Glomerular visceral epithelial cell (primary cell): ENCODE data around the gene ABCA2.

Source experiments
- DNase-seq: peaks from one replicate; pipeline ENCODE4 v3.0.0-alpha.2; 2016; ENCODE audit errors: extremely low spot score

The ABCA2 gene

DNA sequence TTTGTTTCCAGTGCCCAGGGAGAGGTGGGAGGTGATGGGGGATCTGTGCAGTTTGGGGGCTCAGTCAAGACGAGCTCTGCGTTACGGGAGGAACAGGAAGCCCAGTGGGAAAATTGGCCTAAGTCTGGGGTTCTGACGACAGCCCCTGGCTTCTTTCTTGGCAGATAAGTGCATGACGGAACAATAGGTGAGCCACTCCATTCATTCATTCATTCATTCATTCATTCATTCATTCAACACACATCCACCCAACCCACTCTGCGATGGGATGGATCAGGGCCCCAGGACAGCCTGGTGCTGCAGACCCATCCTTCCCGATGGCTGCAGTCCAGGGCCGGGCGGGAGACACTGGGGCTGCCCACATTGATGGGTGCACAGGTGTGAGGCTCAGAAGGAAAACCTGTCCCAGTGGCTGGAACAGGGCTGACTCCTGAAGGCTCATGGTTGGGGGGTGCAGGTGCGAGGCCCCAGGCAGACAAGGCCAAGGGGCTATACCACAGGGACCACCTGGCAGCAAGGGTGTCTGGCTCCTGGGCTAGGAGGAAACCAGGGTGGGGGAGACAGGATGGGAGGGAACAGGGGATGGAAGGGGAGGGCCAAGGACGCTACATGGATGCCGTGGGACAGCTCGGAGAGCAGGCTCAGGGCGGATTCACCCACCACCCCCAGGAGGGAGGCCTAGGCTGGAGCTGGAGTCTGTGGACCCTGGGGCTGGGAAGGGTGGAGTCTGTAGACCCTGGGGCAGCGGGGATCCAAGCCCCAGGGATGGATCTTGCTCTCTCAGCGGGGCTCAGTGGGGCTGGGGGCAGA is 47.2 kb downstream of the ABCA2 start:
- no peak for DNase-seq

DNA sequence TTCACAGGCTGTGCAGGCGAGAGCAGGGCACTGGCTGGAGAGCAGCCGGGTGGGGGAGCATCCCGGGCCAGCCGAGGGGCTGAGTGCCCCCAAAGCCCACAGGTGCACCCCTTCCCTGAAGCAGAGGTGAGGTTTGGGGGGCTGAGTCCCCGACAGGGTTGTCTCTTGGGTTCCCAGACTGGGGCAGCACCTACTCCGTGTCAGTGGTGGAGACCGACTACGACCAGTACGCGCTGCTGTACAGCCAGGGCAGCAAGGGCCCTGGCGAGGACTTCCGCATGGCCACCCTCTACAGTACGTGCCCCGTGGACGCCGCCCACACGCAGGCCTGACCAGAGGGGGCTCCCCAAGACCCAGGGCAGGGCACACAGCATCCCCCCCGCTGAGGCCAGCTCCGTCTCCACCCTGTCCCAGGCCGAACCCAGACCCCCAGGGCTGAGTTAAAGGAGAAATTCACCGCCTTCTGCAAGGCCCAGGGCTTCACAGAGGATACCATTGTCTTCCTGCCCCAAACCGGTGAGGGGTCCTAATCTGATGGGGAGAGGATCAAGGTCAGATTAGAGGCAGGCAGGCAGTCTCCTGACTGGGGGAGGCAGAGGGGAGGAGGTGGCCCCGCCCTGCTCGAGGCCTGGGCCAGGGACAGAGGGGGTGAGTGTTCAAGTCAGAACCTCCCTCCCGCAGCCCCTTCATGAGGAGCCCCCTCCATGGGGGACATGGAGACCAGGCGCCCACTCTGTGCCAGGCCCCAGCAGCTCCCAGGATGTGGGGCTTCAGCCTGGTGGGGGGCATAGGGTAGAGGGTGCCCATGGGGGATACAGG is 48.1 kb downstream of the ABCA2 start:
- DNase-seq: no peak

DNA sequence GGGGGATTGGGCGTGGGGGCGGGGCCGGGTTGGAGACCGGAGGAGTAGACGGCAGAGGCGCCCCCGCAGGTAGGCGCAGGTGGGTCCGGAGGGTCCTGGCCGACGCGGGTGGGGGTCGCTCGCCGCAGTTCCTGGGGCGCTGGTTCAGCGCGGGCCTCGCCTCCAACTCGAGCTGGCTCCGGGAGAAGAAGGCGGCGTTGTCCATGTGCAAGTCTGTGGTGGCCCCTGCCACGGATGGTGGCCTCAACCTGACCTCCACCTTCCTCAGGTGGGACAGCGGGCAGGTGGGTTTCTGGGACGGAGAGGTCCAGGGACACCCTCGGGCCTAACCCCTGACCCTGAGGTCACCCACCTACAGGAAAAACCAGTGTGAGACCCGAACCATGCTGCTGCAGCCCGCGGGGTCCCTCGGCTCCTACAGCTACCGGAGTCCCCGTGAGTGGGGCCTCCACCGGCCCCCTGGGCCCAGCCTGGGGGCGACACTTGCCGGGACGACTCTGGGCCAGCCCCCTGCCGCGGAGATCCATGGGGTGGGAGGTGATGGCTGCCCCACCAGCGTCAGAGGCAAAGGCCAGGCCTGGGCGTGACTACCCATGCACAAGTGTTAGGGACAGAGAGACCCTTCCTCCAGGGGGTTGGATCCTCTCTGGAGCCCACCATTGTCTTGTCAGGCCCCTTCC is 49.0 kb downstream of the ABCA2 start:
- DNase-seq: no peak

DNA sequence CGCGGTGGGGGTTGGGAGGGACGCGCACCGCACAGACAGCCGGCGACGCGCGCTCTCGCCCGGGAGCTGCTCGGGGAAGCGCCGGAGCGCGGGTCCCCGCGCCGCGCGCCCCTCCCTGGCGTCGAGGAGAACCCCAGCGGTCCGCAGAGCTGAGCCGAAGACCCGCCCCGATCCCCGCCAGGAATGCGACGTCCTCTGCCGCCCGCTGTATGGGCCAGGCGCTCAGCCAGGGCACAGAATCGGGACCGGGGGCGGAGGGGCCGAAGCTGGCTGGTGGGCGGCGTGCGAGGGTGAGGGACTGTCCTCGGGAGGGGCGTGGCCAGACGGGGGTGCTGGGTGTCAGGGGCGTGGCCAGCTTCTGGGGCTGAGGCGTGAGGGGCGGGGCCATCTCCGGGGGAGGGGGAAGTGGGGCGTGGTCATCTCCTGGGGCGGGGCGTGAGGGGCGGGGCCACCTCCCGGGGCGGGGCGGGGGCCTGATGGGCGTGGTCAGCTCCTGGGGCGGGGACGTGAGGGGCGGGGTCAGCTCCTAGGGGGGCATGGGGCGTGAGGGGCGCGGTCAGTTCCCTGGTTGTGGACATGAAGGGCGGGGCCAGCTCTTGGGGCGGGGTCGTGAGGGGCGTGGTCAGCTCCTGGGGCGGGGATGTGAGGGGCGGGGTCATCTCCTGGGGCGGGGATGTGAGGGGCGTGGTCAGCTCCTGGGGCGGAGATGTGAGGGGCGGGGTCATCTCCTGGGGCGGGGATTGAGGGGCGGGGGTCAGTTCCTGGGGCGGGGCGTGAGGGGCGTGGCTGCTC is 49.8 kb downstream of the ABCA2 start:
- DNase-seq: peak; percentile 44

DNA sequence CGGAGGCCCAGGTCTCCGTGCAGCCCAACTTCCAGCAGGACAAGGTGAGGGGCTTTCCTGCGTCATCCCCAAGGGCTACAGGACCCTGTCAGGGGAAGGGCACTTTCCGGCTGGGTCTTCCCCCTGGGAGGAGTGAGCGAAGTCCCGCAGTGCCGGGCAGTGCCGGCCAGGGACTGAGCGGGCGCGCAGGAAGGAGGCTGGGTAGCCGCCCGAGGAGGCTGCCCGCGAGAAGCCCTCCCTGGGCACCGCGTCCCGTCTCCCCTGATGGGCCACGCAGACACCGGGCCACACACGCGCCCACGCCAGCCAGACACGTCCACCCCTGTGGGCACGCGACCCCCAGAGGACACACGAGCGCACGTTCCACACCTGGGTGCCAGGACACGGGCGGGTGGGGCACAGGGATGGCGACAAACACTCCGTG is 50.4 kb downstream of the ABCA2 start:
- no peak for DNase-seq

DNA sequence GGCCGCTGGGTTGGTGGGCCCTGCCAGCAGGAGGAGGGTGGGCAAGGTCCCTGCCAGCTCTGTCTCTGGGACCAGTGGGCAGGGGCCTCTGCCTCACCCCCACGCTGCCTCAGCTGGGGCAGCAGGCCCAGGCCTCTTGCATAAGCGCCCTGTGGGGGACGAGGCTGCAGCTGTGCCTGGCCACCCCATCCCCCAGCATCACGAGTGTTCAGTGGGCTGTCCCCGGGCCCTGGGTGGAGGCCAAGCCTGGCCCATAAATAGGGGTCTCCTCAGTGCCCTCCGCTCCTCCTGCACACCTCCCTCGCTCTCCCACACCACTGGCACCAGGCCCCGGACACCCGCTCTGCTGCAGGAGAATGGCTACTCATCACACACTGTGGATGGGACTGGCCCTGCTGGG is 50.8 kb downstream of the ABCA2 start, which contains the start of gene PTGDS:
TSS of gene PTGDS (plus strand) at position 282 of the 400 bp plus-strand sequence. CDS start at position 357, 75 bp downstream.
- no peak for DNase-seq

DNA sequence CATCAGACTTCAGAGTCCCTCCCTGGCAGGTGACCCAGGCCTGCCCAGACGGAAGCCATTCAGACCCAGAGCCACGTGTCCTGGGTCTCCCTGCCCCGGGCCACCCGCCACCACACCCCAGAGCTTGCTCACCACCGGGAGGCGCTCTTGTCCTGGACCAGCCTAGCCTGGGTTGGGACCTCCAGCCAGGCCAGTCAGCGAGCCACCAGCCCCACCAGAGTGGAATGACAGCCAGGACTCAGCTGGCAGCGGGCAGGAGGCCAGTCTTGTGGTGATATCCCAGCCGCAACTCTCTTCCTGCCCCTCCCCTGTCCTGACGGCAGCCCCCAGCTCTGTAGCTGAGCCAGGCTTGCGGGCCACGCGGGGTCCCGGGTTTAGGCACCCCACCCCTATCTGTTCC is 52.4 kb downstream of the ABCA2 start:
- DNase-seq: peak; percentile 49

DNA sequence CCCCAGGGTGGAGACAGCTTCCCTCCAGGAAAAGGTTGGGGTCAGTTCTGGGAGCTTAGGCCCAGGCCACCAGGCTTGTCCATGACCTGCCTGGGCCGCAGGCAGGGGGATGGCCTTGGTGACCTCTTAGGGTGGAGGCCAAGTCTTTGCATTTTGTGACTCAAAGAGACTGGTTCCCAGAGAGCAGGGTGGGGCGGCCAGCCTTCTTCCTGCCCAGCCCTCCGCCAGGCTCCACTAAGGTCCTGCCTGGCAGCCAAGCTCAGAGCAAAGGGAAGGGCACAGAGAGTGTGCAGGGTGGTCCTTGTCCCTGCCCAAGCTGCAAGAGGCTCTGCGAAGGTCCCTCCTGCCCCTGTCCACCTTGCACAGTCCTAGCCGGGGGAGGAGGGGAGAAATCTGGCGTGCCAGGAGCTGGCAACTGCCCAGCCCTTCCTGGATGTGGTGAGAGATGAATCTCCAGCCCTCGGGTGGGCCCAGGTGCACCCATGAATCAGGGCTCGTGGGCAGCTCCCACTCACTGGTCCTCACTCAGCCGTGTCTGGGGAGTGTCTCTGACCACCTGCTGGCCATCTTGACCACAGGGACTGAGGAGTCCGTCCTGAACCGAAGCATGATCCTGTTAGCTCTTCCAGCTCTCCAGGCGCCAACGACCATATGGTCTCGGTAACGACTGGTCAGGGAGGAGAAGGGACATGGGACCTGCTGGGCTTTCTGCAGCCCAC is 53.1 kb downstream of the ABCA2 start:
- DNase-seq: peak; percentile 76

DNA sequence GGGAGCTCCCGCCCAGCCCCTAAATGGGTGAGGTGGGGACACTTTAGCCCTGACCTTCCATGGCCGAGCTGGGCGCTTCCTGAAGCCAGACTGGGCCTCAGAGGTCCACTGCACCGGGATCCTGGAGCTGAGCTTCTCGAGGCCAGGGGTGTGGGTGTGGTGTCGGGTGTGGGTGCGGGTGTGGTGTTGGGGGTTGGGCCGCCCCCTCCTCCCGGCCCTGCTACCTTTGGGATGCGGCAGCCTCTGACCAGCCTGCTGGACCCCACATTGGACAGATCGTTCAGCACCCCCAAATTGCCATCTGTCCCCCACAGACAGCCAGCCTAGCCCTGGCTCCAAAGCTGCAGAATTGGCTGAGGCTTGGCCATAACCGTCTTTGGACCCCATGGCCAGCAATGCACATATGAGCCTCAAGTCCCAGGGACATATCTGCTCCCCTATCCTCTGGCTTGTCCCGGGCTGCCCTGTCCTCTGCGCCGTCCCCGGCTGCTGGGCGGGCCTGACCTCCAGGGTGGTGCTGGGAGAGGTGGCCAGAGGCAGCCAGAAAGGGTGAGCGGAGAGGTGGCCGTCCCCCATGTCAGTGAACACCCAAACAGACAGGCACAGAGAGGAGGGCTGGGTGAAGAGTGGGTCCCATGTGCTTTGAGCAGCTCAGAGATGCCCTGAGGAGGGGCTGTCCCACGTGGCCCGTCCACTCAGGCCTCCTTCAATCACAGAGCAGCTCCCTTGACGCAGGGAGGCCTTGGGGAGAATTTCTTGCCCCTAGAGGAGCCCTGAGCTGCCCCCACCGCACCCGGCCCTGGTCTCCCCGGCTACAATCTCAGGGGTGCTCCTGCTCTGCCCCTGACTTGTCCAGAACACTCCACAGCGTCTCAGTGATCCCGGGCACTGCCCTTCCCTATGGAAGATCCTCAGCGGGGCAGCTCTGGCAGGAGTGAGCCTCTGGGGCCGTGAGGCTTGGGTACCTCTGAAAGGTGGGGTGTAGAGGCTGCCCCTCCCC is 54.1 kb downstream of the ABCA2 start:
- no peak for DNase-seq

DNA sequence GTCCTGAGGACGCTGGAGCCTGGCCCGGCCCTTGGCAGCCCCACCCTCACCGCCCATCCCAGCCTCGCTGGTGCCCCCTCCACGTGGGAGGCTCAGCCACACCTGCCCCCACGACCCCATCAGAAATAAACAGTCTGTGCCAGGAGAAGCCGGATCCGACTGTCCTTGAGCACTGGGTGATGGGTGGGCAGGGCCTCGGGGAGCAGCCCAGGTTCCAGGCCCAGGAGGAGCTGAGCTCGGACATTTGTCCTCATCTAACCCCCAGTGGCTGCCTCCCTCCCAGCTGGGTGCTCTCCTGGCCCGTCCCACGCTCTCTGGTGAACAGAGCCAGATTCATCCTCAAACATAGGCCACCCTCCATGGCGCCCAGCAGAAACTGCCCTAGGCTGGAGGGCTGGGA is 55.3 kb downstream of the ABCA2 start:
- DNase-seq: no peak

DNA sequence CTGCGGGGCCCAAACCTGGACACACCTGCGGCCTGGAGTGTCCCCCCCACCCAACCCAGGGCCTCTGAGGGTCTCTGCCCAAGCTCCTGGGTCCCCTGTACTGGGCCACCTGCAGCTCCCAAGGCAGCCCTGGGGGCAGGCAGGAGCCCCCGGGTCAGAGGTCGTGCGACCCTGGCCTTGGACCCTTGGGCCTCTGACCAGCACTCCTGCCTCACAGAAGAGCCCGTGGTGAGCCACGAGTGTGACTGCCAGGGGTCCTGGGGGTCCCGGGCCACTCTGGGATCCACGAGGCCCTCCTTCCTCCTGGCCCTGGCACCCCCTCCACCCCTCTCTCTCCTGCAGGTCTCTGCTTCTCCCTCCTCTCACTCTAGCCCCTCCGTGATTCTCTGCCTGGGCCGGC is 55.7 kb downstream of the ABCA2 start:
- no peak for DNase-seq

DNA sequence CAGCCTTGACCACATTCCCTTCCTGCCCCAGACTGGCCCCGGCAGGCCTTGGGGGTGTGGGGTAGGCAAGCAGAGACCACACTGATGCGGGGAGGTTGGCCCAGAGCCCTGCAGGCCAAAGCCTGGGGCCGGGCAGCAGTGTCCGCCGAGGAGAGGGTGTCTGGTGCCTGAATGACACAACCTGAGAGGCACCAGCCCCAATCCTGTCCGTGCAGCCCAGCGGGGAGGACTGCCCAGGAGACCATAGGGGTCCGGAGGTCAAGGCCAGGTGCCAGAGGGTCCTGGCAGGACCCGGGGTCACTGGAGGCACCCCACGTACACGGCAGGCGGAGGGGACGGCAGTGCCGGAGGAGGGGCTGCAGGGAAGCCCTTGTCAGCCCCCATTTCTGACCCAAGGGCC is 56.3 kb downstream of the ABCA2 start:
- DNase-seq: no peak

DNA sequence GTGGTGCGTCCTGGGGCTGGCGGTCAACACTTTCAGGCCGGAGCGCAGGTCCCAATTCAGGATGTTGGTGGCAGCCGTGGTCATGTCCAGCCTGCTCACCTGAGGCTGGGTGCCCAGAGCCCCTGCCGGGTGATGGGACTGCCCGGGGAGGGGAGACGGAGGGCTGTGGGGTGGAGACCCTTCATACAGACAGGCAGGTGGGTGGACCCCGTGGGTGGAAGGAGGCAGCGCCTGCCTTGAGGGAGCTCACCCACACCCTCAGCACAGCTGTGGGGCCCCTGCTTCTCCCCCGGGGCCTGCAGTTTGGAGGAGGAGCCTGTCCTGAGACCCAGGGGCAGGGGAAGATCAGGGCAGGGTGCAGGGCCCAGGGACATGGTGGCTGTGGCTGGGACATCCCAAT is 57.7 kb downstream of the ABCA2 start:
- DNase-seq: no peak

DNA sequence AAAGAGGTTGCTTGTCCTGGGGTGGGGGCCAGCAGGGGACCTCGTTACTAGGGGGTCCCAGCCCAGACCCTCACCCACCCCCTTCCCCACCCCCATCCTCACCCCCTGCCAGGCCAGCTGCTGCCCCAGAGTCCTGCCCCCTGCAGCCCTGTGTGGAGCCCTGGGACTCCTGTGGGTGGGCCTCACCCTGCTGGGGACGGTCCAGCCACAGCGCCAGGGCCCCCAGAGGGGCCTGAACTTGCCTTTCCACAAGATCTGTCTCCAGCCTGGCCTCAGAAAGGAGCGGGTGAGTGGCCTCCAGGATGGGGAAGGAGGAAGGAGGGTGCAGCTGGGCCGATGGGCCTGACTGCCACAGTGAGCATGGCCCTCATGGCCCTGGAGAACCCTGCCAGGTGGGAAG is 58.3 kb downstream of the ABCA2 start:
- no peak for DNase-seq

DNA sequence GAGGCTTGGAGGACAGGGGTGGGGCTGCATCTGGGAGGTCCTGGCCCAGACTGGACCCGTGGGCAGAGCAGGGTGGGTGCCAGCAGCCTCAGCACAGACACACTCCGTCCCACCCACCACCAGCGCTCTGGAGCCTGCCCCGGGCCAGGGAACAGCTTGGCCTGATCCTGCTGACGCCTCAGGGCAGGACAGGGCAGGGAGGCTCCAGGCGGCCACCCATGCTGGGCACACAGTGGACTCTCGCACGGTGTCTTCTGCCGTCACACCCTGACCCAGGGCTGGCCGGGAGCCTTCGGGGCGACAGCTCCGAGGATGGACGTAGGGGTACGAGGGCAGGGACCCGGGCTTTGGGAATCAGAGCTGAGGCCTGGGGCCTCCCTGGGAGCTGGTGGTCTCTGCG is 58.9 kb downstream of the ABCA2 start:
- no peak for DNase-seq

DNA sequence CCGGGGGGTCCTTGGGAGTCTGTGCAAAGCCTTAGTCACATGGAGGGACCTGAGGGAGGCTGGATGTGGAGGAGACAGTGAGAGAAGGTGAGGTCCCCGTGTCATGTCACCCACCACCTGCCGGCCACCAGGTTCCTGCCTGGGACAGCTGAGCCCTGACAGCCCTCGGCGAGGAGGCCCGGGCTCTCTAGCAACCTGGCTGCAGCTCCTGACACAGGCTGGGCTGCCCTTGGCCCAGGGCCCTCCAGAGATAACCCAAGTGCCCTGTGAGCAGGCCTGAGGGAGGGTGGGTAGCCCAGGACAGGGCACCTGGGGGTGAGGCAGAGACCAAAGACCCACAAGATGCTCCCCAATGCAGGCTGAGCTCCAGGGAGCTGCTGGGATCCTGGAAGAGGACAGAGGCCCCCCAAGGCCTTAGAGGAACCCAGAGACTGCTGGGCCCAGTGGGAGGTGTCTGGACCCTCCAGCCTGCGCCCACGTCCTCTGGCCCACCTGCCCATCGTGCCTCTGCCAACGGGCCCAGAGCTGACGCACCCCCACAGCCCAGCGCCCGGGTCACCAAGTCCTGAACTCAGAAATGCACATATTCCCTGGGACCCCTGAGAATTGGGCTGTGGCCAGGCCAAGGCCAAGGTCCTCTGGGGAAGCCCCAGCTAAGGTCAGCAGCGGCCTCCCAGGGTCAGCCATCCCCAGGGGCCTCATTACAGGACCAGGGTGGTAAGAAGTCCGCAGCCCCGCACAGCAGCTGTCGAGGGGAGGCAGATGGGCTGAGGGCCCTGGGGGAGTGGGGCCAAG is 59.5 kb downstream of the ABCA2 start:
- DNase-seq: no peak

DNA sequence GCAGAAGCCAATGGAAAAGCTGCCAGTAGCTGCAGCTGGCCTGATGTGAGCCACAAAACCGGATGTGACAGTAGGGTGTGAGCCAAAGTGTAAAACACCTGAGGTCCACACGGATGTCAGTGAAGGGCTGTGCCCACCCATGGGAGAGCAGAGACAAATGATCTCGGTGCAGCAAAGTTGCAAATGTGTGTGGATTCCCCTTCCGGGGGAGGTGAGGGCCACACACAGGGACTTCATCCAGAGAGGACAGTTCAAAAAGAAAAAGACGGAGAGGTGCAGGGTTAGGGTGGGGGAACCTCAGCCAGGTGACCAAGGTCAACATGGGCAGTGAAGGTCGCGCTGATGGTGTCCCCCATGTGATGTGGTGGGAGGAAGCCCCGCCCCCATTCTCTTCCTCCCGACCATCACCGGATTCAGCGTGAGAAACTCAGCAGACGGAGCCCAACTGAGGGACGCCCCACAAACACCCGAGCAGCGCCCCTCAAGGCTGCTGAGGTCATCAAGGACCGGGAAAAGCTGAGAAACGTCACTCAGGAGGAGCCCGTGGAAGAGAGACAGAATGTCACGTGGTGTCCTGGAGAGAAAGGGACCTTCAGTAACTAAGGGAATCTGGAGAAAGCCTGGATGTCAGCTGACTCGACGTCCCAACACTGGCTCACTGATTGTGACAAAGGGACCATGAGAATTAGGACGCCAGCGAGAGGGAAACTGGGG is 62.1 kb downstream of the ABCA2 start:
- no peak for DNase-seq

DNA sequence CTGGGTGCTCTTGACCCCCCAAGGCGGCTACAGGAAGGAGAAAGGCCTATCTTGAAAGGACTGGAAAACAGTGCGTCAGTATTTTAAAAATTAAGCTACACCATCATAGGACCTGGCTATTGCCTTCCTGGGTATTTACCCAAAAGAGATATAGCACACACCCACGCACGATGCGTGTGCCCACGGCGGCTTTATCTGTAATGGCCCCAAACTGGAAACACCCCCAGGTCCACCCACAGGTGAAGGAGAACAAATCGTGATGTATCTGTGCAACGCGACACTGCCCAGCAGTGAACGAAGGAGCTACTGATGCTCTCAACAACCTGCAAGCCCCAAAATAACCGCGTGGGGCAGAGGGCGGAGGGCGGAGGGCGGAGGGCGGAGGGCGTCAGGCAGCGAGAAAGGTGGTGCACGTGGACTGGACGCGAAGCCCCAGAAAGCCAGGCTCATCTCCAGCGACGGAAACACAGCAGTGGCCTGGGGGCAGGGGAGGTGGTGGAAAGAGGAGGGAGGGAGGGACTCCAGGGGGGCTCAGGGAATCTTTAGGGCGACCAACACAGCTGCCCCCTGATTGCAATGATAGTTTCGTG is 63.1 kb downstream of the ABCA2 start:
- no peak for DNase-seq
